Measurements from ENCODE around the gene MPDU1. TPM values are rescaled to one million over a fixed set of nuclear protein-coding genes. Genes with fewer than 3 reads are reported as not detected.

The MPDU1 gene
- total and polyA plus RNA-seq, 10 of the 15 experiments (the other 5 are each of a cell fraction or from before 2014, with no cell fraction given): 3.6 to 138 (median 78.9) TPM

DNA sequence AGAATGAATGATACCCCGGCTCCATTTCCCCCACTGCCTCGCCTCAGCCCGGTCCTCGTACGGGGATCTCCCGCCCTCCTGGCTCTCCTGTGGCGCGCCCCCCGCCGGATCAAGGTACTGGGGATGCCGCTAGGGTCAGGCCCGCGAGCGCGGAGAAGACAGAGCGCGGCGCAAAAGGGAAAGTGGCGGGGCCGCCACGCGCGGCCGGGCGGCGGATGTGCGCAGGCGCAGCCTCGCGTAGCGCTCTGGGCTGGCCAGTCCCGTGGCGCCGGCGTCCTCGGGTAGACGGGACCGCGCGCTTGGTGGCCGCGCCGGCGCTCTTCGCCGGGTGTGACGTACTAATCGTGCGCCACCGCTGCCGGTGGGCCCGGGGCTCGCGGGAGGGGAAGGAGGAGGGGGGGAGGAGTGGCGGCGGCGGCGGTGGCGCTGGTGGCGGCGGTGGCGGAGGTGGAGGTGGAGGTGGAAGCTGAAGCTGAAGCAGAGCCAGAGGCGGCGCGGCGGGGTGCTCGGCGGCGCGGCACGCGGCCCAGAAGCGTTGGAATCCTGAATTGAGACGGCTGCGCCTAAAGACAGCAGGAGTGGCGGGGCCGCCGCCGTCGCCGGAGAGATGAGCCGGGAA is 22.0 kb upstream of the MPDU1 start, which contains the start of gene SENP3 (continued):
- TF ChIP-seq, protein P1, sequence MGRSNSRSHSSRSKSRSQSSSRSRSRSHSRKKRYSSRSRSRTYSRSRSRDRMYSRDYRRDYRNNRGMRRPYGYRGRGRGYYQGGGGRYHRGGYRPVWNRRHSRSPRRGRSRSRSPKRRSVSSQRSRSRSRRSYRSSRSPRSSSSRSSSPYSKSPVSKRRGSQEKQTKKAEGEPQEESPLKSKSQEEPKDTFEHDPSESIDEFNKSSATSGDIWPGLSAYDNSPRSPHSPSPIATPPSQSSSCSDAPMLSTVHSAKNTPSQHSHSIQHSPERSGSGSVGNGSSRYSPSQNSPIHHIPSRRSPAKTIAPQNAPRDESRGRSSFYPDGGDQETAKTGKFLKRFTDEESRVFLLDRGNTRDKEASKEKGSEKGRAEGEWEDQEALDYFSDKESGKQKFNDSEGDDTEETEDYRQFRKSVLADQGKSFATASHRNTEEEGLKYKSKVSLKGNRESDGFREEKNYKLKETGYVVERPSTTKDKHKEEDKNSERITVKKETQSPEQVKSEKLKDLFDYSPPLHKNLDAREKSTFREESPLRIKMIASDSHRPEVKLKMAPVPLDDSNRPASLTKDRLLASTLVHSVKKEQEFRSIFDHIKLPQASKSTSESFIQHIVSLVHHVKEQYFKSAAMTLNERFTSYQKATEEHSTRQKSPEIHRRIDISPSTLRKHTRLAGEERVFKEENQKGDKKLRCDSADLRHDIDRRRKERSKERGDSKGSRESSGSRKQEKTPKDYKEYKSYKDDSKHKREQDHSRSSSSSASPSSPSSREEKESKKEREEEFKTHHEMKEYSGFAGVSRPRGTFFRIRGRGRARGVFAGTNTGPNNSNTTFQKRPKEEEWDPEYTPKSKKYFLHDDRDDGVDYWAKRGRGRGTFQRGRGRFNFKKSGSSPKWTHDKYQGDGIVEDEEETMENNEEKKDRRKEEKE (IDR thresholded peaks at IDR 0.05): no peak

DNA sequence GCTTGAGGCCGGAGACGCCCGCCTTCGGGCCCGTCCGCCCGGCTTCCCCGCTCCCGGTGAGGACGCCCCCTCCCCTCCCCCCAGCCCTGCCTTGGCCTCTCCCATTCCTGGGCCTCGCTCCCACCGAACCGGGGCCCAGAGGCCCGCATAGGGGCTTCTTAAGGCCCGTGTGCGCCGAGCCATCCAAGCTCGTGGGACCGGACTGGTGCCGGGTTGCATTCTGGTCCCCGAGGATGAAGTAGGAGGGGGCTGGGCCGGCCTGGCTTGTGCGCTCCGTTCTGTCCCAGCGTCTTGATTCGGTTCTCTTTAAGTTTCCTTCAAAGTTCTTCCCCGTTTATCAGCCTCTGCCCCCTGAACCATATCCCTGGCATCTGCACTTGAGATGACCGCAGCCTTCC is 21.4 kb upstream of the MPDU1 start:
- Histone ChIP-seq H3K9ac (ENCODE audit: control insufficient read depth, insufficient read depth, low read length) (peak overlapping the region; percentile 83), H4K20me1 (ENCODE audit: control insufficient read depth, insufficient read depth) (no peaks in the 10 kb centered on the region), H3K4me2 (ENCODE audit: control insufficient read depth, insufficient read depth) (peak overlapping the region; percentile 87), H3K79me2 (ENCODE audit: control insufficient read depth, insufficient read depth, low read length) (peaks cover 34% of the 10 kb centered on the region), H2AFZ (ENCODE audit: control insufficient read depth, low read depth, low read length) (peak overlapping the region; percentile 41; the same call in 1 of the 2 replicates), H3K27ac (ENCODE audit: control insufficient read depth, insufficient read depth) (peak overlapping the region; percentile 64), H3K4me3 (peak overlapping the region; percentile 92), H3K9me3 (replicated peaks; ENCODE audit: control insufficient read depth, insufficient read depth, low read length) (no peaks in the 10 kb centered on the region), H3K27me3 (replicated peaks in 1 of 2; ENCODE audit: control insufficient read depth in 2 of 2, insufficient read depth in 2 of 2, low read length in 1 of 2) (no peaks in the 10 kb centered on the region), H3K4me1 (ENCODE audit: control insufficient read depth, insufficient read depth, low read length) (peaks cover 37% of the 10 kb centered on the region), H3K36me3 (ENCODE audit: control insufficient read depth in 2 of 2, insufficient read depth in 2 of 2, low read length in 1 of 2) (peaks cover 13% of the 10 kb centered on the region in 2 experiments; a peak in 3 of 4 replicates)
- in situ Hi-C loops (cut with MboI) (loop anchor here (25.0 kb wide), 1 partner anchor 525 kb away; the partner anchor contains the start of genes SLC16A11 and SLC16A13), intact Hi-C loops (cut with micrococcal nuclease; ENCODE audit: unreplicated experiment) (loop anchor here (5.0 kb wide), 1 partner anchor 125 kb away; the partner anchor contains the start of genes FGF11 and TMEM102)
- CTCF ChIA-PET: interaction anchor here (2.5 to 6.2 kb wide), 5 partner anchors 37 to 168 kb away, joined by 10 to 192 read pairs (median 21); partner anchors contain the start of genes PLSCR3 and ZBTB4
- POLR2A ChIA-PET: interaction anchor here (0.8 to 2.6 kb wide), 5 partner anchors 10 to 127 kb away, joined by 3 to 12 read pairs (median 3); partner anchors contain the start of genes CD68 and TMEM102
- peak; percentile 2; the same call in 2 of the 3 replicates for ATAC-seq
- BruUV-seq (replicated peaks): TSS peak; percentile 36
- DNase-seq (ENCODE audit: low read depth, low spot score): no peak
- SMC1A ChIA-PET (ENCODE audit: uncharacterized antibody, unreplicated experiment): interaction anchor here (2.2 to 3.2 kb wide), 2 partner anchors 42 to 48 kb away, joined by 11 to 67 read pairs; no protein-coding TSS in a partner anchor
- RAD21 ChIA-PET (ENCODE audit: unreplicated experiment): interaction anchor here (2.9 kb wide), 1 partner anchor 125 kb away, joined by 28 read pairs; the partner anchor contains the start of genes TP53 and WRAP53
- WGBS (ENCODE audit: insufficient coverage, insufficient replicate concordance, low lambda C conversion rate, missing lambda C conversion rate): under 1% methylated on average over 18 of the region's 28 CpGs
- FAIRE-seq: no peak
- TF ChIP-seq JUND (IDR thresholded peaks at IDR 0.05; ENCODE audit: low read depth, low read length) (no peak), ZNF207 (IDR thresholded peaks at IDR 0.05; ENCODE audit: borderline replicate concordance) (no peak), POLR2A (IDR thresholded peaks at IDR 0.05; ENCODE audit: low read depth, low read length) (no peak), FOS (IDR thresholded peaks at IDR 0.05; ENCODE audit: borderline replicate concordance, extremely low read depth, insufficient read length) (no peak), PAX8 (IDR thresholded peaks at IDR 0.05) (no peak)
- TF ChIP-seq, protein P2, sequence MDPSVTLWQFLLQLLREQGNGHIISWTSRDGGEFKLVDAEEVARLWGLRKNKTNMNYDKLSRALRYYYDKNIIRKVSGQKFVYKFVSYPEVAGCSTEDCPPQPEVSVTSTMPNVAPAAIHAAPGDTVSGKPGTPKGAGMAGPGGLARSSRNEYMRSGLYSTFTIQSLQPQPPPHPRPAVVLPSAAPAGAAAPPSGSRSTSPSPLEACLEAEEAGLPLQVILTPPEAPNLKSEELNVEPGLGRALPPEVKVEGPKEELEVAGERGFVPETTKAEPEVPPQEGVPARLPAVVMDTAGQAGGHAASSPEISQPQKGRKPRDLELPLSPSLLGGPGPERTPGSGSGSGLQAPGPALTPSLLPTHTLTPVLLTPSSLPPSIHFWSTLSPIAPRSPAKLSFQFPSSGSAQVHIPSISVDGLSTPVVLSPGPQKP (IDR thresholded peaks at IDR 0.05; ENCODE audit: low read depth, low read length): no peak
- TF ChIP-seq, protein P3, sequence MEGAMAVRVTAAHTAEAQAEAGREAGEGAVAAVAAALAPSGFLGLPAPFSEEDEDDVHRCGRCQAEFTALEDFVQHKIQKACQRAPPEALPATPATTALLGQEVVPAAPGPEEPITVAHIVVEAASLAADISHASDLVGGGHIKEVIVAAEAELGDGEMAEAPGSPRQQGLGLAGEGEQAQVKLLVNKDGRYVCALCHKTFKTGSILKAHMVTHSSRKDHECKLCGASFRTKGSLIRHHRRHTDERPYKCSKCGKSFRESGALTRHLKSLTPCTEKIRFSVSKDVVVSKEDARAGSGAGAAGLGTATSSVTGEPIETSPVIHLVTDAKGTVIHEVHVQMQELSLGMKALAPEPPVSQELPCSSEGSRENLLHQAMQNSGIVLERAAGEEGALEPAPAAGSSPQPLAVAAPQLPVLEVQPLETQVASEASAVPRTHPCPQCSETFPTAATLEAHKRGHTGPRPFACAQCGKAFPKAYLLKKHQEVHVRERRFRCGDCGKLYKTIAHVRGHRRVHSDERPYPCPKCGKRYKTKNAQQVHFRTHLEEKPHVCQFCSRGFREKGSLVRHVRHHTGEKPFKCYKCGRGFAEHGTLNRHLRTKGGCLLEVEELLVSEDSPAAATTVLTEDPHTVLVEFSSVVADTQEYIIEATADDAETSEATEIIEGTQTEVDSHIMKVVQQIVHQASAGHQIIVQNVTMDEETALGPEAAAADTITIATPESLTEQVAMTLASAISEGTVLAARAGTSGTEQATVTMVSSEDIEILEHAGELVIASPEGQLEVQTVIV (IDR thresholded peaks at IDR 0.05; ENCODE audit: borderline replicate concordance, partially characterized antibody): no peak
- TF ChIP-seq, protein P4, sequence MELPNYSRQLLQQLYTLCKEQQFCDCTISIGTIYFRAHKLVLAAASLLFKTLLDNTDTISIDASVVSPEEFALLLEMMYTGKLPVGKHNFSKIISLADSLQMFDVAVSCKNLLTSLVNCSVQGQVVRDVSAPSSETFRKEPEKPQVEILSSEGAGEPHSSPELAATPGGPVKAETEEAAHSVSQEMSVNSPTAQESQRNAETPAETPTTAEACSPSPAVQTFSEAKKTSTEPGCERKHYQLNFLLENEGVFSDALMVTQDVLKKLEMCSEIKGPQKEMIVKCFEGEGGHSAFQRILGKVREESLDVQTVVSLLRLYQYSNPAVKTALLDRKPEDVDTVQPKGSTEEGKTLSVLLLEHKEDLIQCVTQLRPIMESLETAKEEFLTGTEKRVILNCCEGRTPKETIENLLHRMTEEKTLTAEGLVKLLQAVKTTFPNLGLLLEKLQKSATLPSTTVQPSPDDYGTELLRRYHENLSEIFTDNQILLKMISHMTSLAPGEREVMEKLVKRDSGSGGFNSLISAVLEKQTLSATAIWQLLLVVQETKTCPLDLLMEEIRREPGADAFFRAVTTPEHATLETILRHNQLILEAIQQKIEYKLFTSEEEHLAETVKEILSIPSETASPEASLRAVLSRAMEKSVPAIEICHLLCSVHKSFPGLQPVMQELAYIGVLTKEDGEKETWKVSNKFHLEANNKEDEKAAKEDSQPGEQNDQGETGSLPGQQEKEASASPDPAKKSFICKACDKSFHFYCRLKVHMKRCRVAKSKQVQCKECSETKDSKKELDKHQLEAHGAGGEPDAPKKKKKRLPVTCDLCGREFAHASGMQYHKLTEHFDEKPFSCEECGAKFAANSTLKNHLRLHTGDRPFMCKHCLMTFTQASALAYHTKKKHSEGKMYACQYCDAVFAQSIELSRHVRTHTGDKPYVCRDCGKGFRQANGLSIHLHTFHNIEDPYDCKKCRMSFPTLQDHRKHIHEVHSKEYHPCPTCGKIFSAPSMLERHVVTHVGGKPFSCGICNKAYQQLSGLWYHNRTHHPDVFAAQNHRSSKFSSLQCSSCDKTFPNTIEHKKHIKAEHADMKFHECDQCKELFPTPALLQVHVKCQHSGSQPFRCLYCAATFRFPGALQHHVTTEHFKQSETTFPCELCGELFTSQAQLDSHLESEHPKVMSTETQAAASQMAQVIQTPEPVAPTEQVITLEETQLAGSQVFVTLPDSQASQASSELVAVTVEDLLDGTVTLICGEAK (IDR thresholded peaks at IDR 0.05; ENCODE audit: borderline replicate concordance): no peak

Measured in GM12878 (cell line).